ENCODE measurements around the gene ABHD17A.
A peak's percentile ranks its signal among the peaks of the same experiment; 100 is the strongest.
"Not testable (repeated sequence)": the region's sequence is repeated elsewhere in the genome, so short reads cannot be mapped to it uniquely, and the experiment has no call there.

ABHD17A gene

GRCh38 chr19:1908364-1908678 is 23.0 kb upstream of the ABHD17A start:
- no peak for DNase-seq

DNA sequence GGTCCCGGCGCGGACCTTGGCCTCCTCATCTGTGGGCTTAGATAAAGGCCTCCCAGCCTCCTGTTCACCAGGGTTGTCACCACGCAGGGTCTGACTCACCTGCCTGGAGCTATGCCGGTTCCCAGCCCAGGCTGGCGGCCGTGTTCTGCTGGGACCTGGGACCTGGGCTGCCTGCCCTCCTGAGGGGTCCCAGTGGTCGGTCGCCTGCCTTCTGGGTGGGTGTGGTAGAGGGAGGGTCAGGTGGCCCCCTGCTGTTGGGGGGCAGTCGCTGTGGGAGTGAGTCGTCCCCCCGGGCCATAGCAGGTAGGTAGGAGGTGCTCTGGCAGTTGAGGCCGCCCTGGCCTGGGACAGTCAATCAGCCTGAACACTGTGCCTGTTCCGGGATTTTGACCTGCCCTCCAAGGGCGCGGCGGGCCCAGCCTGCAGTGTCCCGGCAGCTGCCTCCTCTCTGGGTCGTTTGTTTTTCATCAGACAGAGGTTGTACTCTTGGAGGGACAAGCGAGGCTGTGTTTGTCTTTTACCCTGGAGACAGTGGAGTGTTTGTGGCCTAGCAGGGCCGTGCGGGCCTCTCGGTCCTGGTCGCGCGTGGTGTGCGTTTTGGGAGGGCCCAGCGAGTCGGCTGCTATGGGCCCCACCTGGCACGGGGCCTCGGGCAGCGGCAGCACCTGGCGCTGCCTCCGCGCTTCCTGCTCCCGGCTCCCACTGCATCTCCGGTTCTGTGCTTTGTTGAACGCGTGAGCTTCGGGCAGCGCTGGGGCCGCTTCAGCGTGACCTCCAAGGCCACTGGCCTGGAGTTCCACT is 22.5 kb upstream of the ABHD17A start:
- DNase-seq: no peak

DNA sequence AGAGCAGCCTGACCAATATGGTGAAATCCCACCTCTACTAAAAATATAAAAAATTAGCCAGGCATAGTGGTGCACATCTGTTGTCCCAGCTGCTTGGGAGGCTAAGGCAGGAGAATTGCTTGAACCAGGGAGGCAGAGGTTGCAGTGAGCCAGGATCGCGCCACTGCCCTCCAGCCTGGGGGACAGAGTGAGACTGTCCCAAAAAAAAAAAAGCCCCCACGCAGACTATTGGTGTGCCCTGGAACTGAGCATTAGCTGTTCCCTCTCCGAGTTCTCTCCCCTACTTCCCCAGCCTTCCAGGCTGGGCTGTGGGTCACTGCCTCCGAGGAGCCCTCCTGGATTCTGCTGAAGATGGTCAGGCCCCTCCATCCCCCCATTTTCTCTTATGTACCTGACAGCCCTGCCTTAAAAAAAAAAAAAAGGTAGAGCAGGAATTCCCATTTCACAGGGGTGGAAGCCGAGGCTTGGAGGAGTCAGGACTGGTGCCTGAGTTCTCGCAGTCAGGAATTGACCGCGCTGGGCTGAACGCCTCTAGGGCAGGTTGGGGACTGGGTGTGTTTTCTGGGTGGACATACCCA is 21.8 kb upstream of the ABHD17A start:
- DNase-seq: no peak

- no peak for DNase-seq
These were observed 20.6 kb upstream of the ABHD17A start for GRCh38 chr19:1905863-1906375.

DNA sequence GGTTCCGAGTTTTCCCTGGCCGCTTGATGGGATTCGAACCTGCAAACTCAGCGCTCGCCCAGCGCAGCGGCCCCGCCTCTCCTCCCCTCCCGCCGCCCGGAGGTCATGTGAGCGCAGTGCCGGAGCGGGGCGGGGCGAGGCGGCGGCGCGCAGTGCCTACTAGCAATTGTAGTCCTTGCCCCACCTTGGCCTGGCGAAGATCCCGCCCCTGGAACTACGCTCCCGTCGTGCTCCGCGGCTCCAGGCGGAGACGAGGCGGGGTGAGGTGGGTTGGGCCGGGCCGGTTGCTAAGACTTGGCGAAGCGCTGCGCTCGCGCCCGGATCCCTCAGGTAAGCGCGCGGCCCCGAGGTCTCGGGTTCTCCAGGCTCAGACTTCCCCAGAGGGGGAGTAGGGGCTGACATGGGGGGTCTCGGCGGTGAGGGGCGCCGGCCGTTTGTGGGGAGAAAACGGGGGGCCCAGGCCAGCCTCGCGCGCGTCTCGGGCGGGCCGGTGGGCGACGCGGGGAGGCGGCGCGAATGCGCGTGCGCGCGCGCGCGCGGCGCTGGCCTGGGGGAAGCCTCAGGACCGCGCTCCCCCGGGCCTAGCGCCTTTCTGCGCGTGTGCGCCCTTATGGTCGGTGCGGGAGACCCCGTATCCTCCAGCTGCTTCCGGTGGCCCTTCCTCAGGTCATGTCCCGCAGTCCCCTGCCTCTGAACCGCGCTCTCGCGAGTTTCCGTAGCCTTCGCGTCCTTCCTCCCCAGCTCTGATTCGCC is 20.0 kb upstream of the ABHD17A start, which contains the start of the genes ADAT3 and SCAMP4:
Gene ADAT3, plus strand, starts transcription at position 290 of the 753 bp plus-strand sequence. CDS start 6,649 bp downstream, outside the sequence.
Gene SCAMP4, plus strand, starts transcription at position 290 of the 753 bp plus-strand sequence. CDS start 9,621 bp downstream, outside the sequence.
- peak; percentile 97 to 99 for DNase-seq

GRCh38 chr19:1904860-1905109 is 19.5 kb upstream of the ABHD17A start:
- DNase-seq: no peak

DNA sequence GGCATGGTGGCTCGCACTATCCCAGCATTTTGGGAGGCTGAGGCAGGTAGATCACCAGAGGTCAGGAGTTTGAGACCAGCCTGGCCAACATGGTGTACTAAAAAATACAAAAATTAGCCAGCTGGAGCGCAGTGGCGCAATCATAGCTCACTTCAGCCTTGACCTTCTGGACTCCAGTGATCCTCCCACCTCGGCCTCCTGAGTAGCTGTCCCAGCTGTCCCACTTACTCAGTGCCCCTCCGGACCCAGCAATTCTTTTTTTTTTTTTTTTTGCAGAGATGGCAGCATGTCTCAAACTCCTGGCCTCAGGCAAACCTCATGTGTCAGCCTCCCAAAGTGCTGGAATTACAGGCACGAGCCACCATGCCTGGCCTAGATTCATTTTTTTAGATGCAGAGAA is 17.6 kb upstream of the ABHD17A start:
- no peak for DNase-seq

DNA sequence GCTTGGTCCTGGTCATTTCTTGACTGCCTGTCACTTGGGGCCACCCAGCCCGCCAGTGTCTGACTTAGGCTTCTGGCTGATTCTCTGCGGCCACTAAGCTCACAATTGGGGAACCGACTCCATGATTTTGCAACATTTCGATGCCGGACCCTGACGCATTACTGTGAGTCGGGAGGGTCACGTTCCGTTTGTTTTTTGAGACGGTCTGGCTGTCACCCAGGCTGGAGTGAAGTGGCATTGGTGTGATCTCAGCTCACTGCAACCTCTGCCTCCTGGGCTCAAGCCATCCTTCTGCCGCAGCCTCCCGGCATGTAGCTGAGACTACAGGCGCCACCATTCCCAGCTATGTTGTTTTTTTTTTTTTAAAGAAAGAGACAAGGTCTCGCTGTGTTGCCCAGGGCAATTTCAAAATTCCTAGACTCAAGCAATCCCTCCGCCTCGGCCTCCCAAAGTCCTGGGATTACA is 16.7 kb upstream of the ABHD17A start:
- no peak for DNase-seq

DNA sequence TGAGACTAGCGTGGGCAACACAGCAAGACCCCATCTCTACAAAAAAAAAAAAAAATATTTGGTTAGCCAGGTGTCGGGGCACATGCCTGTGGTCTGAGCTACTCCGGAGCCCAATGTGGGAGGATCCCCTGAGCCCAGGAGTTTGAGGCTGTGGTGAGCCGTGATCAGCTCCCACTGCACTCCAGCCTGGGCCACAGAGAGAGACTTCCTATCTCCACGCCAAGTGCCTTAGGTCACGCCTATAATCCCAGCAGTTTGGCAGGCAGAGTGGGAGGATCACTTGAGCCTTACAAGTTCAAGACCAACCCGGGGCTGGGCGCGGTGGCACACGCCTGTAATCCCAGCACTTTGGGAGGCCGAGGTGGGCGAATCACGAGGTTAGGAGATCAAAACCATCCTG is 11.2 kb upstream of the ABHD17A start:
- DNase-seq: no peak

- DNase-seq: no peak
These were observed 8.5 kb upstream of the ABHD17A start for GRCh38 chr19:1893791-1894190.

GRCh38 chr19:1889907-1890306 is 4.6 kb upstream of the ABHD17A start:
- DNase-seq: no peak

DNA sequence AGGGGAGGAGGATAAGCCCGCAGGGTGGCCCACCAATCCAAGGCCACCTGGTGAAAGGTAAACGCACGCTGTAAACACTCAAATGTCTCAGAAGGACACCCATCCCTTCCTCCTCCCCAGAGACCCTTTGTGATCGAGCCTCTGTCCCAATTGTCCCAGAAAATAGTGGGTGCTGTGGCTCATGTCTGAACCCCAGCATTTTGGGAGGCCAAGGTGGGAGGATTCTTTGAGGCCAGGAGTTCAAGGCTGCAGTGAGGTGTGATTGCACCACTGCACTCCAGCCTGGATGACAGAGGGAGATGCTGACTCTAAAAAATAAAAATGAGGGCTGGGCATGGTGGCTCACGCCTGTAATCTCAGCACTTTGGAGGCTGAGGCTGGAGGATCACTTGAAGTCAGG is 3.1 kb upstream of the ABHD17A start:
- DNase-seq: no peak

DNA sequence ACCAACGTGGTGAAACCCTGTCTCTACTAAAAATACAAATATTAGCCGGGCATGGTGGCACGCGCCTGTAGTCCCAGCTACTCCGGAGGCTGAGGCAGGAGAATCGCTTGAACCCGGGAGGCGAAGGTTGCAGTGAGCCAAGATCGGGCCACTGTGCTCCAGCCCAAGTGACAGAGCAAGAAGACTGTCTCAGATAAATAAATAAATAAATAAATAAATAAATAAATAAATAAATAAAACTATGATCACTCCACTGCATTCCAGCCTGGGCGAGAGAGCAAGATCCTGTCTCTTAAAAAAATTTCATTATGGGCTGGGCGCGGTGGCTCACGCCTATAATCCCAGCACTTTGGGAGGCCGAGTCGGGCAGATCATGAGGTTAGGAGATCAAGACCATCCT is 1.1 kb upstream of the ABHD17A start:
- DNase-seq: not testable (repeated sequence)

DNA sequence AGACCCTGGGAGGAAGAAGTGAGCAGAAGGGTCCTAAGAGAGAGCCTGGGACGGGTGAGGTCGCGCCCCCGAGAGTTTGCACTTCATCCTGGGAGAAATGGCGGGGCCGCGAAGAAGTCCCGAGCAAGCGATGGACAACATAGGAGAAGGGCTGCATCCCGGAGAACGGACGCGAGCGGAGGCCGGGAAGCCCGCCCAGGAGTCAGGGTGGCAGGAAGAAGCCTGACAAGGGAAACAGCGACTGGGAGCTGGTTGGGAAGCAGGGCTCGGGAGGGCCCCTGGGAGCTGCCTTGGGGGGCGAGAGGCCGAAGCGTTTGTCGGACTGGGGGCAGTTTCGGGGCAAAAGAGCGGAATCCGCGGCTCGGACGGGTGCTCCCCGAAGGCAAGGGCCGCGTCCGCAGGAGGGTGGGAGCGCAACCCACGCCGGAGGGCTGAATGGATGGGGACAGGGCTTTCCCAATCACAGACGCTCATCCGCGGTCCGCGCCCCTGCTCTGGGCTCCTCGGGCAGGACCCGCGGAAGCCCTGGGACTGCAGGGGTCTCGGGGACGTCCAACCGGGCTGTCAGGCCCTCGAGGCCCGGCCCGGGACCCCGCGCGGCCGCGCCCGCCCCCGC is 469 bp downstream of the ABHD17A start:
- DNase-seq: no peak

DNA sequence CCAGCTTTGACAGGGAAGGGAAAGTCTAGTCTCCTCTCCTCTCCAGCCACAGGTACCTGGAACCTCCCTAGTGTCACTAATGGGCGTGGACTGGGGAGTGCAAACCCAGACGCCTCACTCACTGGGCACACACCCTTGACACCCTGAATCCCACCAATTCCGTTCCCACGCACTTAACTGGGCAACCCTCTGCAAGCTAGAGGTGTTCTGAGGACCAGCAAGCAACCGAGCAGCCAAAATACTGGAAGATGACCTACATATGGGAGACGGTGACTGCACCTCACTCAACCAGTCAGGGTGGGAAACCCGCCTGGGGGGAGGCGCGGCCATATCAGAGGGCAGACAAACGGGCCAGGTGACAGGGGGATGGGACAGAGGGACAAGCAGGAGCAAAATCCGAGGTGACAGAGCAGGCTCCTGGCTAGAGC is 991 bp downstream of the ABHD17A start:
- no peak for DNase-seq

- no peak for DNase-seq
These were observed 1.5 kb downstream of the ABHD17A start for GRCh38 chr19:1883784-1884183.

DNA sequence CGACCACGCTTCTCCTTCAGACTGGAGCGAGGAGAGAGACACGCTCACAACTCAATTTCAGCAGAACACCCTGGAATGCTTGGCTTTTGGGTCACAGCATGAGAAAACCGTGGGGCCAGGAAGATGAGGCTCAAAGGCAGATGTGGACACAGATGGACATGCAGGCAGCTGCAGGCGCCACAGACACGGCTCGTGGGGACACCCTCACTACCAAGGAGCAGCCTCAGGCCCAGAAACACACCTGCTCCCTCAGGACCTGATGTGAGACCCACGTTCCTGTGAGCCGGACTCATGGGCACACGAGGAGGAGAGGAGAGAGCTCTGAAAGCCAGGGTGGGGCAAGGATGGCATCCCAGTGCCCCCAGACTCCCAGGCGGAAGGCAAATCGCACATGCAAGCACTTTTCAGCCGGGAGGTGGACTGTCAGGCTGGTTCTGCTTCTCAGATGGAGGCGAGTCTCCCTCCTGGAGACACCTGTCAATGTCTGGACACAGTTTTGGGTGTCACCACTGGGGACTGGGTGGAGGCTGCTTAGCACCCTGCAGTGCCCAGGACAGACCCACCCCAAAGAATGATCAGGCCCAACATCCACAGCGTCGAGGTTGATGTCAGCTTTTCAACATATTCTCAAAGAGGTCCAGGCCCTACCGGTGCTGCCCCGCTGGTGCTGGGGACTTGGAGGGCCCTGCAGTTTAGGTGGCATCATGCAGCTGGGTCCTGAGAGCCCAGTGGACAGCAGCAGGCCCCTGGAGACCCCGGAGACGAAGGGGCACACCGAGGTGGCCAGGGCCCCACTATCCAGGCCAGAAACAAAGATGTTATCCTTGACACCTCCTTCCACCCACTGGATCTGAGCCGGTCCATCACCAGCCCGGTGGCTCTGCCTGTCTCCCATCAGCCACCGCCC is 2.3 kb downstream of the ABHD17A start:
- no peak for DNase-seq

GRCh38 chr19:1882089-1882785 is 3.1 kb downstream of the ABHD17A start:
- peak; percentile 44 to 67 for DNase-seq

- not testable (repeated sequence) for DNase-seq
These were observed 3.8 kb downstream of the ABHD17A start for GRCh38 chr19:1881393-1882088.

GRCh38 chr19:1880611-1881392 is 4.5 kb downstream of the ABHD17A start:
- DNase-seq: no peak
